GM19463 (cell line): ENCODE data around the gene MT1E.
"Not testable (repeated sequence)": the region's sequence is repeated elsewhere in the genome, so short reads cannot be mapped to it uniquely, and the experiment has no call there.

Source experiments
- ATAC-seq: cut with Tn5 transposase; IDR thresholded peaks from one replicate; pipeline ENCODE4 v1.9.1; 2021; ENCODE audit warnings: mild to moderate bottlenecking, moderate library complexity; ENCODE audit not compliant: unreplicated experiment

Gene MT1E

GRCh38 chr16:56669005-56669839 is 43.6 kb downstream of the MT1E start, which contains the start of gene MT1H:
MT1H (plus strand) TSS chr16:56669814; CDS start chr16:56669885, 71 bp downstream.
- ATAC-seq = no peak

GRCh38 chr16:56669840-56670619 is 44.4 kb downstream of the MT1E start:
- no peak for ATAC-seq

DNA sequence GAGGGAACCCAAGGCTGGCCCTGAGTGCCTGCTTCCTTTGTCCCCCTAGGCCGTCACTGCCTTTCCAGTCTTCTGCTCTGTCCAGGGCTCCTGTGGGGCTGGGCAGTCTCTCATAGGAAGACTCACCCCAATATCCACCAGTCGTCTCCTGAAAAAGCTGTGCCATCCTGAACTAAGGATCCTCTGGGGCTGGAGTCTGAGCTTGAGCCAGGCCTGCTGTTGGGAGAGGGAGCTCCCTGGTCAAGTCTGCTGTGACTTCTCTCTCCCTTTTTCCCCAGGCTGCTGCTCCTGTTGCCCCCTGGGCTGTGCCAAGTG is 45.0 kb downstream of the MT1E start:
- no peak for ATAC-seq

DNA sequence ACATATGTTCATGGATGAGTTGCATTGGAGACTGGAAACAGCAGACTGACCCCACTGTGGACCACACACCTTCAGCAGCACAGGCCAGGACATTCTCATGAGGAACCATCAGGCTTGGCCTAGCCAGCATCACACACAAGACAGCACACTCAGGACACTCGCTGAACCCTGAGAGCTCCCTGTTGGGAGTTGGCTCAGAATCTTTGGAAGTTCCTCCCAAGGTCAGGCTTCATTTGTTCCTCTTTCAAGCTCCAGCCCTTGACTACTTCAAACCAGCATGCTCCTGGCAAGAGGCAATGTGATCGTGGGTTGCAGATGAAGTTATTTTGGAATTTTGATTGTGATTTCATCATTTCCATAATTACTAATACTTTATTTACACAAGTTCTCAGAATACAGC is 46.1 kb downstream of the MT1E start:
- ATAC-seq = not testable (repeated sequence)

DNA sequence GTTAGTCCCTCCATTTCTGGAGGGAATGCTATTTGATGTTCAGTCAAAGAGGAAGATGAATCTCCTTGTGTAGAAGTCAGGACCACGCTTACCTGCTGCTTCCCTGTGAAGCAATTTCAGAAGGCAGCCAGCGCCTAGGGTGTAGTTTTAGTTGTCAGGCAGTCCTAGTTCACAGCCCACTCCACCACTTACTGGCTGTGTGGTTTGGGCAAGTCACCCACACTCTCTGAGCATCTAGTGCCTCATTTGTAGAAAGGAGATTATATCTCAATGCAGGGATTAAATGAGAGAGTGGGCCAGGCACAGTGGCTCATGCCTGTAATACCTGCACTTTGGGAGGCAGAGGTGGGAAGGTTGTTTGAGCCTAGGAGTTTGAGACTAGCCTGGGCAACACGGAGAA is 46.6 kb downstream of the MT1E start:
- ATAC-seq = not testable (repeated sequence)

GRCh38 chr16:56672761-56673536 is 47.4 kb downstream of the MT1E start:
- ATAC-seq = no peak

DNA sequence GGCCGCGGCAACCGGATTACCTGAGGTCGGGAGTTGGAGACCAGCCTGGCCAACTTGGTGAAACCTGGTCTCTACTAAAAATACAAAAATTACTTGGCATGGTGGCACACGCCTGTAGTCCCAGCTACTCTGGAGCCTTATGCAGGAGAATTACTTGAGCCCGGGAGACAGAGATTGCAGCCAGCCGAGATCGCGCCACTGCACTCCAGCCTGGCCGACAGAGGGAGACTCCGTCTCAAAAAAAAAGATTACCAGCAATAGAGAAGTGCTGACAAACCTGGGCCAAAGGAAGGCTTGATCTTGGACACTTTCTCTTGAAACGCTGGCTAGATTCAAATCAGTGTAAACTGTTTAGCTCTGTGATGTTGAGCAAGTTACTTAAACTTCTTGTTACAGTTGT is 48.3 kb downstream of the MT1E start:
- no peak for ATAC-seq

GRCh38 chr16:56674570-56674969 is 49.0 kb downstream of the MT1E start:
- ATAC-seq = not testable (repeated sequence)

GRCh38 chr16:56675685-56676210 is 50.2 kb downstream of the MT1E start:
- ATAC-seq = no peak
